Activated CD8-positive, alpha-beta memory T cell treated with anti-CD3 and anti-CD28 coated beads, Interleukin-2, amount 50 U/mL, for 4 hours (primary cell): ENCODE results near the gene ZNF281.
"Not testable (repeated sequence)": the region's sequence is repeated elsewhere in the genome, so short reads cannot be mapped to it uniquely, and the experiment has no call there.

Experiments used
- DNase-seq: peaks from one replicate; pipeline ENCODE4 v3.0.0-alpha.2; 2020

Gene ZNF281

GRCh38 chr1:200363264-200363933 lies 46.4 kb downstream of the ZNF281 start:
- no peak for DNase-seq

DNA sequence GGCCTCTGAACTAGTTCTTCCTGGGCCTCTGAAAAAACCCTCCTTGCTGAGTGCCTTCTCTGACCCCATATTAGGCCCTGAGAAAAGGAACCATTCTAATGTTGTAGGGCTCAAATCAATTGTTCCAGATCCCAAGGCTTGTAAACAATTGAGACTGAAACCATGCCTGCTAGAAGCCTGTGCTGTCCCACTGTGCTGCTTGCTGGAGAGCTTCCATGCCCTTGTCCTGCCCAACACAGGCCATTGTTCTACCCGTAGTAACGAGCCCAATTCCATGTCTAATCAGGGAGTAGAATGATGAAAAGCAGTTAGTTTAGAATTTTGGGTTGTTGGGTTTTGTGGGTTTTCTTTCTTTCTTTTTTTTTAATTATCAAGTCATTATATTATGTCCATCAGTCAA lies 47.4 kb downstream of the ZNF281 start:
- DNase-seq, result no peak

DNA sequence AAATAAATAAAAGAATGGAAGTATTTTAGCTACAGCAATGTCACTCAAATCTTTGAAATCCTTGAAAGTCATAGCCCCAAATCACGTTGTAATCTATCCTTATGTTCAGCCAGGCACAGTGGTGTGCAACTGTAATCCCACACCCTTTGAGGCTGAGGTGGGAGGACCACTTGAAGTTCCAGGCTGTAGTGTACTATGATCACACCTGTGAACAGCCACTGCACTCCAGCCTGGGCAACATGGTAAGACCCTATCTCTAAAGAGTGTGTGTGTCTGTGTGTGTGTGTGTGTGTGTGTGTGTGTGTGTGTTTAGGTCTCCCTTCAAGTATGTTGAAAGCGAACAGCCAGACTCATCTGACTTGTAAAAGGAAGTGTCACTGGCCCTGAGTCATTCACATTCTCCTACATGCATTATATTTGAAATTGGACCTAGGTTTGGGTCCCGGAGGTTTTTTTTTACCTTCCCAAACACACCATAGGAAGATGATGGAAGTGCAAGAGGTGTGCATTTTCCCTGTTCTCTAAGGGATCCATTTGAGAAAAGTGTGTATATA lies 50.1 kb downstream of the ZNF281 start:
- DNase-seq, result no peak

DNA sequence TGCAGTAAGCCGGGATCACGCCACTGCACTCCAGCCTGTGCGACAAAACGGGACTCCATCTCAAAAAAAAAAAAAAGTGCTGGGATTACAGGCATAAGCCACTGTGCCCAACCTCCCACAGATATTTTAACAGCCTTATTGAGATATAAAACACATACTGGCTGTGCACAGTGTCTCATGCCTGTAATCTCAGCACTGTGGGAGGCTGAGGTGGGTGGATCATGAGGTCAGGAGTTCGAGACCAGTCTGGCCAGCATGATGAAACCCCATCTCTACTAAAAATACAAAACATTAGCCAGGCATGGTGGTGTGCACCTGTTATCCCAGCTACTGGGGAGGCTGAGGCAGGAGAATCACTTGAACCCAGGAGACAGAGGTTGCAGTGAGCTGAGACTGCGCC lies 51.9 kb downstream of the ZNF281 start:
- DNase-seq, result not testable (repeated sequence)

DNA sequence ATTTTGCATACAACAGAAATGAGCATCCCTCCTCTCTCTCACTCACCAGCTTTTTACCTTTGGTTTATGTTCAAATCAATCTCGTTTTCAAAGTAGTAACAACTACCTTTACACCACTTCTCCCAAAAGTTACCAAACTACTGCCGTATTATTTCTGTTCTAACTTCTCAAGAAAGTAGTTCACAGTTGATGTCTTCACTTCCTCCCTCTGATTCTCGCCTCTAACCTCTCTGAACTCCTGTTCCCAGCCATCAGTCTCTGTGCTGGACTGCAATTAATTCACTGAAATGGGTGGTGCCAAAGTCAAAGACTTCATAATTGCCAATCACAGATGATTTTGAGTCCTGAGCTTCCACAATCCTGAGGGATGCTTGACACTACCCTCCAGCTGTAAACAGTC lies 54.0 kb downstream of the ZNF281 start:
- no peak for DNase-seq
